ENCODE measurements around the gene UAP1. TPM values are rescaled to one million over a fixed set of nuclear protein-coding genes. Genes with fewer than 3 reads are reported as not detected.
"Not testable (repeated sequence)": the region's sequence is repeated elsewhere in the genome, so short reads cannot be mapped to it uniquely, and the experiment has no call there.

Gene UAP1
- total RNA-seq, 1 donor from 2014 or later: 67.0 TPM

GRCh38 chr1:162564762-162565218, 3.3 kb downstream of the UAP1 start:
- DNase-seq (ENCODE audit: extremely low read depth, low read depth, low spot score): no peak

GRCh38 chr1:162565460-162565859, 3.9 kb downstream of the UAP1 start:
- DNase-seq (ENCODE audit: extremely low read depth, low read depth, low spot score): no peak

DNA sequence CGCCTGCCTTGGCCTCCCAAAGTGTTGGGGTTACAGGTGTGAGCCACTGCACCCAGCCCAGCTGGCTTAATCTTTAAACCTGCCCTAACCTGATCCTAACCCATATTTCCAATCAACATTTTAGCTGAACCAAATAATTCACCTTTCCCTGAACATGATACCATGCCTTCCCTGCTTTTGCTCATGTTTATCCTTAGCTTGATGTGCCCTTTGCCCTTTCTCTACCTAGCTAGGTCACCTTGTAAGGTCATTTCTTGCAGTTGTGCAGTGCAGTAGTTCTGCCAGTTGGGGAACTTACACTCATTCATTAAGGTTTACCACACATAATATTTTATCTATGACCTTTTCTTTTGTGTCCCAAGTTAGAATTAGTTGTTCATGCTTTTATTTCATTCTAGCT, 5.3 kb downstream of the UAP1 start:
- no peak for DNase-seq (ENCODE audit: extremely low read depth, low read depth, low spot score)

DNA sequence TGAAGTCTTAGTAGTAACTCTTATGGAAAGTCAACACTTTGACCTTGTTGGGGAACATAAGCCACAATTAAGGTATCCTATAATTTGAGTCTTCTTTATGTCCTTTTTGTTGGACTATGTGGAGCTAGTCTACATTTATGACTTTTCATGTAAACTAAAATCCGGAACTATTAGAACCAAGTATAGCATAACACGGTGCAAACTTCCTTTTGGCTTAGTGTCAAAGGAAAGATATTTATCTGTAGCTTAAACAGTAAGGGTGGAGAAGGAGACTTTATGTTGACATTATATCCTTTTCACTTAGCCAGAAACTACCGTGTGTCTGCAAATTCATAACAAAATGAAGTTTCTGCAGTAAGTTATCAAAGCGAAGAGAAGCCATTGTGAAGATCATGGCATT, 7.3 kb downstream of the UAP1 start:
- DNase-seq (ENCODE audit: extremely low read depth, low read depth, low spot score): no peak

DNA sequence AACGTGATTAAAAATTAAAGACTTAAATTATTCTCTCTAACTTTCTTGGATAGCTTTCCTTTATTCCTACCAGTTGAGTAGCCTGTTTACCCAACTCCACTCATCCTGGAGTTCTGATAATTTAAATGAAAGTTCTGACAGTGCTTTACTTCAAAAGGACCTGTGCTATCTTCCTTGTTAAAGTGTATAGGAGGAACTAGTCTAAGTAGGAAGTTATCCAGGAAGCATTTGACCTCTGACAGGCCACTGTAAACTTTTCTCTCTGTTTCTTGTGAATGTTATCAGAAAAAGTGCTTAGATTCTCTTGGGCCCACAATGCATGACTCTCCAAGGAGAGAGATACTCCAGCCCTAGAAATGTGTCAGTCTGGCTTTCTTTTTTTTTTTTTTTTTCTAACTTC, 9.2 kb downstream of the UAP1 start:
- no peak for DNase-seq (ENCODE audit: extremely low read depth, low read depth, low spot score)

- not testable (repeated sequence) for DNase-seq (ENCODE audit: extremely low read depth, low read depth, low spot score)
Observed at GRCh38 chr1:162571121-162571520, 9.6 kb downstream of the UAP1 start.

DNA sequence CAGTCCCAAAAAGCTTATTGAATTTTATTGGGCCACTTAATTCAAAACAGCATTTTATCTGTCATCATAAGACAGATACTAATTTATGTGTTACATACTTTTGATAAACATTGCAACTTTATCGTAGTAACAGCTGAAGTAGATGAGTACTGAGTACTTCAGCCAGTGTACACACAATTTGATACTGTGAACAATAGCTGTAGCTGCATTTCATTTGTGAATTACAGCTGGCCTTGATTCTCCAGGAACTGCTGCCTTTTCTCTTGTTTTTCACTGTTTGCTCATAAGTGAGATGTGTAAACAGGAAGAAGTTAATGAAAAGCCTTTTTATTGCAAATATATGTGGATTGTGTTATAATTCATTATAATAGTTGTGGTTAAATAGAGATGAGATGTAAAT, 10.2 kb downstream of the UAP1 start:
- DNase-seq (ENCODE audit: extremely low read depth, low read depth, low spot score): no peak

DNA sequence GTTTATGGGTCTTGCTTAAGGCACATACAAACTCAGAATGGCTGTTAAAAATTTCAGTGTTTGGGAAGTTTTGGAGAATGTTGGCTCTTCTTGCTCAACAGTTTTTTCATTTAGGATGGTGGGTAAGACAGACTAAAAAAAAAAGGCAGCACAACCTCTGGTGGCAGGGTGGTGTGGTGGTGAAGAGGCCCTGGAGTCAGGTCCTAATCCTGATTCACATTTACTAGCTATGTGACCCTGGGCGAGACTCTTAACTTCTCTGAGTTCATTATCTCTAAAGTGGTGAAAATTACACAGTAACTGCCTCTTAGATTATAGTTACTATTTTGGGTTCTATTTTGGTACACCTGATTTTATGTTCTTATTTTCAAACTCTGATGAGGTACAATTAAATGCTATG, 11.6 kb downstream of the UAP1 start:
- no peak for DNase-seq (ENCODE audit: extremely low read depth, low read depth, low spot score)

DNA sequence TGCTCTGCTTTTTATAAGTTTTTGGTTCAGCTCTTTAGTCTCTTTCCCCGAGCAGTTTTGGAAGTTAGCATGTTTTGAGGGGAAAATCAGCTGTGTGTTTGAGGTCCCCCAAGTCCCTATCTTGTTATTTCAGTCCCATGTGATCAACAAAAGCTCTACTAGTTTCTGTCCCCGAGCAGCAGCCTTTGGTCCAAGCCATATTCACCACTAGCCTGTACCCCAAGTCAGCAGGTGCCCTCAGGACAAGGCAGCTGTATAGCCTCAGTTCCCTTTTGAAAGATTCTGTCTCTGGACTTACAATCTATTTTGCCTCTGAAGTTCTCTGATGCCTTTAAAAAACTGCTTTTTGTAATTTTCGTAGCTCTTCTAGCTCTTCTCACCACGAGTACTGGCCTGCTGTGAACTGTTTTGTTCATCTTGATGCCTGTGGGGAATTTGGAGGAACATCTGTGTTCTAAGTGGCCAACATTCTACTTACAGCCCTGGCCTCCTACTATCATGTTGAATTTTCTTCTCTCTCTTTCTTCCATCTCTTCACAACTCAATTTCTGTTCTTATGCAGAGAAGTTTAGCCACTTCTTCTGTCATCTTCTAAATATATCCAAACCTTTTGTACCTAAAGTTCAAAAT, 16.7 kb downstream of the UAP1 start:
- no peak for DNase-seq (ENCODE audit: extremely low read depth, low read depth, low spot score)

DNA sequence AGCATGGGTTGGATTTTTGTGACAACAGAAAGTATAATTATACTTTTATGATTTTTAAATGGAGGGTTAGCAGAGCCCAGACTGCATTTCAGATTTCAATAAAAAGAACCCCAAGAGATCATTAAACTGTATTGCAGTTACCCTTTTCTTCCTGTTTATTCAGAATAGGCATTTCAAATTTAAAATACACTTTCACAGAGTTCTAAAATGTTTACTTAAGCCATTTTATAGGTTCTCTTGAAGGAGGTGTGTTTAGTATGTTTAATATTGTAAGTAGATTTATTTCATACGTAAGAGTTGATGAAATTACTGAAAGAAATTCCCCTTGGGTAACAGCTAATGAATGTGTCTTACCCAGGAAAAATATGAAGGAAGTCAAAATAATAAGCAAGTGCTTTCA, 17.4 kb downstream of the UAP1 start:
- no peak for DNase-seq (ENCODE audit: extremely low read depth, low read depth, low spot score)

GRCh38 chr1:162580308-162580707, 18.8 kb downstream of the UAP1 start:
- no peak for DNase-seq (ENCODE audit: extremely low read depth, low read depth, low spot score)

GRCh38 chr1:162582901-162583300, 21.4 kb downstream of the UAP1 start:
- not testable (repeated sequence) for DNase-seq (ENCODE audit: extremely low read depth, low read depth, low spot score)

DNA sequence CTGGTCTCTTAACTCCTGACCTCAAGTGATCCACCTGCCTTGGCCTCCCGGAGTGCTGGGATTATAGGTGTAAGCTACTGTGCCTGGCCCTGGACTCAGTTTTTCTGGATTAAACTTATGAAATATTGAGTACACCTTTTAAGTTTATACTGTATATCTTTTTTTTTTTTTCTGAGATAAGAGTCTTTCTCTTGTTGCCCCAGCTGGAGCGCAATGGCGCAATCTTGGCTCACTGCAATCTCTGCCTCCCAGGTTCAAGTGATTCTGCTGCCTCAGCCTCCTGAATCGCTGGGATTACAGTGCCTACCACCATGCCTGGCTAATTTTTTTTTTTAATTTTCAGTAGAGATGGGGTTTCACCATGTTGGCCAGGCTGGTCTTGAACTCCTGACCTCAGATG, 23.6 kb downstream of the UAP1 start:
- DNase-seq (ENCODE audit: extremely low read depth, low read depth, low spot score): not testable (repeated sequence)

GRCh38 chr1:162587347-162587746, 25.8 kb downstream of the UAP1 start:
- DNase-seq (ENCODE audit: extremely low read depth, low read depth, low spot score): no peak

- no peak for DNase-seq (ENCODE audit: extremely low read depth, low read depth, low spot score)
Observed at GRCh38 chr1:162587761-162588260, 26.3 kb downstream of the UAP1 start.

DNA sequence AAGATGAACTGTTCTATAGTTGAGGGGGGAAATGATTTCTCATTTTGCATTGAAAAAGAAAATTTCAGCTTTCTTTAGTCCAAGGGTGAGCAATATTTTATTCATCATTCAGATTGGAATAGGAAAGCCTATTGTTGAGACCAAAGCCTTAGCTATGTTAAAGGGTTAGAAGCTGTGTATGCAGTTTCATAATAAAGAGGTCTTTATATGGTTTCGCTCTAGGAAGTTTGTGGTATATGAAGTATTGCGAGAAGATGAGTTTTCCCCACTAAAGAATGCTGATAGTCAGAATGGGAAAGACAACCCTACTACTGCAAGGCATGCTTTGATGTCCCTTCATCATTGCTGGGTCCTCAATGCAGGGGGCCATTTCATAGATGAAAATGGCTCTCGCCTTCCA, 28.6 kb downstream of the UAP1 start:
- DNase-seq (ENCODE audit: extremely low read depth, low read depth, low spot score): no peak

DNA sequence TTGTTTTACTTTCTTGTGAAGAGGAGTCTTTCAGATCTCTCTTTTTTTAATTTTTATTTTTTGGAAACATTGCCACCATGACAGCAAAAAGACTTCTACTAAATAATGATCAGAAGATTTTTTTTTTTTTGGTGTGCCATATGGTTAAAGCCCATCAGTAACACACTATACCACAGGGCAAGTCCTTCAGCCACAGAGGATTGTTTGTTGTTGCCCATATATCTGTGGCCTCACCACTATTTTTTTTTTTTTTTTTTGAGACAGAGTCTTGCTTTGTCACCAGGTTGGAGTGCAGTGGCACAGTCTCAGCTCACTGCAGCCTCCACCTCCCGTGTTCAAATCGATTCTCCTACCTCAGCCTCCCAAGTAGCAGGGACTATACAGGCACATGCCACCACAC, 29.2 kb downstream of the UAP1 start:
- no peak for DNase-seq (ENCODE audit: extremely low read depth, low read depth, low spot score)

GRCh38 chr1:162596514-162597170, 35.1 kb downstream of the UAP1 start:
- no peak for DNase-seq (ENCODE audit: extremely low read depth, low read depth, low spot score)

DNA sequence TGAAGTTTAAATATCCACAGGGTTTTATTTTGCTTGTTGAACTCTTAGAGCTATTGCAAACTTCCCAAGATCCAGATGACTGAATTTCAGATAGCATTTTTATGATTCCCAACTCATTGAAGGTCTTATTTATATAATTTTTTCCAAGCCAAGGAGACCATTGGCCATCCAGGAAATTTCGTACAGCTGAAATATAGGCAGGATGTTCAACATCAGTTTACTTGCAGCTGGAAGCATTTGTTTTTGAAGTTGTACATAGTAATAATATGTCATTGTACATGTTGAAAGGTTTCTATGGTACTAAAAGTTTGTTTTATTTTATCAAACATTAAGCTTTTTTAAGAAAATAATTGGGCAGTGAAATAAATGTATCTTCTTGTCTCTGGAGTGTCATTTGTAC, 37.9 kb downstream of the UAP1 start:
- no peak for DNase-seq (ENCODE audit: extremely low read depth, low read depth, low spot score)

DNA sequence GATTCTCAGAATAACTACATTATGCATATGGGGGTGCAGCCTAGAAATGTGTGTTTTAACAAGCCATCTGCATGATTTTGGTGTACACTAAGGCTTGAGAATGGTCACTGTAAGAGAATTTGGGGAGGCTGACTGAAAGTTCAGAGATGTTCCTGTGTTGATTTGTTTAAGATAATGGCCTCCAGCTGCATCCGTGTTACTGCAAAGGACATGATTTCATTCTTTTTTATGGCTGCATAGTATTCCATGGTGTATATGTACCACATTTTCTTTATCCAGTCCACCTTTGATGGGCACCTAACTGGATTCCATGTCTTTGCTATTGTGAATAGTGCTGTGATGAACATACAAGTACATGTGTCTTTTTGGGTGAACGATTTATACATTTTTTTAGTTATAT, 41.6 kb downstream of the UAP1 start:
- not testable (repeated sequence) for DNase-seq (ENCODE audit: extremely low read depth, low read depth, low spot score)

DNA sequence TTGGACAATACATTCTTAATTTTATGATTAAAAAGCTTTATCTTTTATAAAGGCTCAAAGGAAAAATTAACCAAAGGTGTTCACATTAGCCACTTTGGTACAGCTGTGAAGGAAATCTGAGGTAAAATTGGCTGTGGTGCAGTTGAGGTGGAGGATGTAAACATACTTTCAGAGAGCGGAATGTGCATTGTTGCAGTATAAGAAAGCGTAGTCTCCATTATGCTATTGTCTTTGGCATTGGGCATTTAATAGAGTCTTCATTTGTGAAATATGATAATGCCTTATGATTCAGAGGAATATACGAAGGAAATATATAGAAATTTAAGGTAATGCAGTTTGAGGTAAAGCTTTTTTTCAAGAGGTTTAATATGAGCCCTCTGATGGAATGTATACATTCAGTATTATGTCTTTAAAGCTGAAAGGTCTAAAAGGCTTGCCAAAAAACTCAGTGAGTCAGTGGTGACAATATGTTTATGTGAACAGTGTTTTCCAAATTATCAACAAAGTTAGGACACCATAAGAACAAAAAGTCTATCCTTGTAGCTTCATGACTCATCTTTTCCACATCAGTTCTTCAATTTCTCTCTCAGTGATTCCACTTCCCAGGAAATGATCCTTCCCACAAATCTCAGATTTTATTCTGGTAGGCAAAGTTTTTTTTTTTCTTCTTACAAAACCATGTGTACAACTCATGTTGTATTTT, 43.9 kb downstream of the UAP1 start:
- DNase-seq (ENCODE audit: extremely low read depth, low read depth, low spot score): peak; percentile 88

- DNase-seq (ENCODE audit: extremely low read depth, low read depth, low spot score): no peak
Observed at GRCh38 chr1:162609306-162609705, 47.8 kb downstream of the UAP1 start.
